Measurements from ENCODE around the gene NUBP1.

DNA sequence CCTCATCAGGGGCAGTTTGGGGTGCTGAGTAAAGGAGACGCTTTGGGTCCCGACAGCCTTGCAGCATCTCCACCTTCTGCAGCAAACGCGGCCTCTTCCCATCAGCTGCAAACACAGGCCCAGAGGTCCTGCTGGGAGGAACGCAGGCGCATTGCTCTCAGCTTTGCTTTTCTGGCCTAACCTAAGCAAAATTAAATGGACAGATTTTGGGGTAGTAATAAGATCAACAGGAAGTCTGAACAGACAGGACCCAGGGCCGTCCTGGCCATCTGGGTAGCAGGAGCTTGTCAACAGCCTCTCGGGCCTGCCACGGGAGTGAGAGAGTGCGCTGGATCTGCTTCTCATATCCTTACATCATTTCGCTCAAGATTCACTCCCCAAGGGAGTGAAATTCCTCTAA is 7.2 kb downstream of the NUBP1 start:
- no peak for TF ChIP-seq CTCF (IDR thresholded peaks at IDR 0.05 in 8 of 11, conservative IDR thresholded peaks at IDR 0.05 in 3 of 11)
- no peak for TF ChIP-seq POLR2A (IDR thresholded peaks at IDR 0.05)
